Renal cortical epithelial cell (primary cell): ENCODE results near the gene FRAS1. TPM values are rescaled to one million over a fixed set of nuclear protein-coding genes. Genes with fewer than 3 reads are reported as not detected.
"Not testable (repeated sequence)": the region's sequence is repeated elsewhere in the genome, so short reads cannot be mapped to it uniquely, and the experiment has no call there.

Experiments
- DNase-seq: peaks from one replicate; pipeline ENCODE4 v3.0.0-alpha.2; 2011; ENCODE audit warnings: low read depth
- total RNA-seq: library from RNA; depleted of rRNA; stranded (reverse); fragments of >200 nt; gene quantifications from 2 replicates; pipeline ENCODE4 v1.2.3, GENCODE V29; 2014

Gene FRAS1
- total RNA-seq, 1 donor from 2014 or later = 30.3 TPM

GRCh38 chr4:78432896-78433295 lies 375.8 kb downstream of the FRAS1 start:
- DNase-seq = peak; percentile 86

- no peak for DNase-seq
Observed at GRCh38 chr4:78437608-78438088, 380.5 kb downstream of the FRAS1 start.

- DNase-seq = peak; percentile 41
Observed at GRCh38 chr4:78439328-78439727, 382.2 kb downstream of the FRAS1 start.

- DNase-seq = no peak
Observed at GRCh38 chr4:78441756-78442155, 384.6 kb downstream of the FRAS1 start.

- no peak for DNase-seq
Observed at GRCh38 chr4:78446619-78447018, 389.5 kb downstream of the FRAS1 start.

- DNase-seq = no peak
Observed at GRCh38 chr4:78451407-78451806, 394.3 kb downstream of the FRAS1 start.

GRCh38 chr4:78454016-78454415 lies 396.9 kb downstream of the FRAS1 start:
- DNase-seq = no peak

- DNase-seq = no peak
Observed at GRCh38 chr4:78457751-78458150, 400.6 kb downstream of the FRAS1 start.

GRCh38 chr4:78459327-78459726 lies 402.2 kb downstream of the FRAS1 start:
- DNase-seq = no peak

- DNase-seq = no peak
Observed at GRCh38 chr4:78460368-78460767, 403.2 kb downstream of the FRAS1 start.

- no peak for DNase-seq
Observed at GRCh38 chr4:78464265-78464664, 407.1 kb downstream of the FRAS1 start.

- DNase-seq = not testable (repeated sequence)
Observed at GRCh38 chr4:78467223-78467622, 410.1 kb downstream of the FRAS1 start.

- no peak for DNase-seq
Observed at GRCh38 chr4:78468272-78468671, 411.1 kb downstream of the FRAS1 start.

- DNase-seq = no peak
Observed at GRCh38 chr4:78476108-78476704, 419.1 kb downstream of the FRAS1 start.

- DNase-seq = peak; percentile 61
Observed at GRCh38 chr4:78477276-78477675, 420.2 kb downstream of the FRAS1 start.

- DNase-seq = no peak
Observed at GRCh38 chr4:78478523-78478922, 421.4 kb downstream of the FRAS1 start.

- DNase-seq = no peak
Observed at GRCh38 chr4:78480286-78480685, 423.2 kb downstream of the FRAS1 start.

GRCh38 chr4:78481180-78481579 lies 424.1 kb downstream of the FRAS1 start:
- DNase-seq = peak; percentile 34

GRCh38 chr4:78482281-78482680 lies 425.2 kb downstream of the FRAS1 start:
- no peak for DNase-seq

GRCh38 chr4:78483811-78484210 lies 426.7 kb downstream of the FRAS1 start:
- DNase-seq = no peak

- DNase-seq = no peak
Observed at GRCh38 chr4:78484574-78484973, 427.5 kb downstream of the FRAS1 start.

- DNase-seq = no peak
Observed at GRCh38 chr4:78493731-78494130, 436.6 kb downstream of the FRAS1 start.

GRCh38 chr4:78496021-78496643 lies 439.0 kb downstream of the FRAS1 start:
- DNase-seq = no peak

GRCh38 chr4:78506260-78506659 lies 449.1 kb downstream of the FRAS1 start:
- not testable (repeated sequence) for DNase-seq
